KG1 (cell line): ENCODE measurements around the gene MYBPC3.
"Not testable (repeated sequence)": the region's sequence is repeated elsewhere in the genome, so short reads cannot be mapped to it uniquely, and the experiment has no call there.

Source experiments
- DNase-seq: peaks from one replicate; lab custom pipeline; 2025; lab: John Stamatoyannopoulos, UW

The MYBPC3 gene

GRCh38 chr11:47318166-47318565, 34.3 kb downstream of the MYBPC3 start:
- no peak for DNase-seq

- no peak for DNase-seq
Measured at GRCh38 chr11:47317064-47317828, 35.3 kb downstream of the MYBPC3 start.

- DNase-seq: not testable (repeated sequence)
Measured at GRCh38 chr11:47316501-47316900, 36.0 kb downstream of the MYBPC3 start.

- no peak for DNase-seq
Measured at GRCh38 chr11:47314992-47315391, 37.5 kb downstream of the MYBPC3 start.

GRCh38 chr11:47308050-47308823, 44.3 kb downstream of the MYBPC3 start:
- no peak for DNase-seq

GRCh38 chr11:47306484-47306844, 46.0 kb downstream of the MYBPC3 start:
- DNase-seq: no peak

GRCh38 chr11:47305734-47306483, 46.6 kb downstream of the MYBPC3 start:
- no peak for DNase-seq

GRCh38 chr11:47302853-47303252, 49.6 kb downstream of the MYBPC3 start:
- DNase-seq: no peak

GRCh38 chr11:47299078-47299477, 53.4 kb downstream of the MYBPC3 start:
- DNase-seq: no peak

- no peak for DNase-seq
Measured at GRCh38 chr11:47296045-47296444, 56.5 kb downstream of the MYBPC3 start.

- DNase-seq: no peak
Measured at GRCh38 chr11:47295385-47295784, 57.1 kb downstream of the MYBPC3 start.

GRCh38 chr11:47289856-47290255, 62.6 kb downstream of the MYBPC3 start:
- DNase-seq: no peak

GRCh38 chr11:47288066-47288465, 64.4 kb downstream of the MYBPC3 start:
- no peak for DNase-seq

GRCh38 chr11:47285969-47286770, 66.3 kb downstream of the MYBPC3 start:
- no peak for DNase-seq

GRCh38 chr11:47284151-47284550, 68.4 kb downstream of the MYBPC3 start:
- DNase-seq: no peak

GRCh38 chr11:47282462-47282861, 70.0 kb downstream of the MYBPC3 start:
- no peak for DNase-seq
